GM21786 (cell line): ENCODE results near the gene VRK3.
A peak's percentile ranks its signal among the peaks of the same experiment; 100 is the strongest.

ENCODE experiments used
- ATAC-seq: cut with Tn5 transposase; IDR thresholded peaks from one replicate; pipeline ENCODE4 v1.9.1; 2021; ENCODE audit not compliant: unreplicated experiment

Gene VRK3

GRCh38 chr19:49932731-49933131 lies 92.4 kb downstream of the VRK3 start:
- no peak for ATAC-seq

GRCh38 chr19:49932041-49932451 lies 93.1 kb downstream of the VRK3 start:
- ATAC-seq: no peak

GRCh38 chr19:49931293-49932040 lies 93.7 kb downstream of the VRK3 start:
- no peak for ATAC-seq

GRCh38 chr19:49930483-49931011 lies 94.6 kb downstream of the VRK3 start:
- ATAC-seq: no peak

- ATAC-seq: peak; percentile 64
These were observed 95.3 kb downstream of the VRK3 start for GRCh38 chr19:49929611-49930482.

- peak; percentile 42 for ATAC-seq
These were observed 96.0 kb downstream of the VRK3 start, which contains the start of the genes ATF5 and NUP62 for GRCh38 chr19:49929121-49929610. Gene ATF5, plus strand, starts transcription at chr19:49929205. Its CDS starts 1,646 bp downstream, at chr19:49930851. Gene NUP62, minus strand, starts transcription at chr19:49929504. Its CDS starts 19,697 bp downstream, at chr19:49909807.

GRCh38 chr19:49927526-49928264 lies 97.5 kb downstream of the VRK3 start:
- ATAC-seq: no peak

- ATAC-seq: no peak
These were observed 98.7 kb downstream of the VRK3 start for GRCh38 chr19:49926515-49926914.
